ENCODE data around the gene GRIA1. TPM values are rescaled to one million over a fixed set of nuclear protein-coding genes. Genes with fewer than 3 reads are reported as not detected.

Gene GRIA1
- total and polyA plus RNA-seq, 10 of the 15 experiments (the other 5 are each of a cell fraction or from before 2014, with no cell fraction given): 0.04 to 0.18 (median 0.04) TPM; not detected in 7

GRCh38 chr5:153559926-153560325 lies 69.5 kb downstream of the GRIA1 start:
- Histone ChIP-seq H3K79me2 (ENCODE audit: control insufficient read depth, insufficient read depth, low read length) (no peaks in the 10 kb centered on the region), H3K27me3 (replicated peaks in 1 of 2; ENCODE audit: control insufficient read depth in 2 of 2, insufficient read depth in 2 of 2, low read length in 1 of 2) (no peaks in the 10 kb centered on the region), H3K4me1 (ENCODE audit: control insufficient read depth, insufficient read depth, low read length) (no peaks in the 10 kb centered on the region), H3K4me2 (ENCODE audit: control insufficient read depth, insufficient read depth) (no peak overlapping the region), H3K36me3 (ENCODE audit: control insufficient read depth in 2 of 2, insufficient read depth in 2 of 2, low read length in 1 of 2) (no peaks in the 10 kb centered on the region), H3K9ac (ENCODE audit: control insufficient read depth, insufficient read depth, low read length) (no peak overlapping the region), H2AFZ (ENCODE audit: control insufficient read depth, low read depth, low read length) (no peak overlapping the region), H3K27ac (ENCODE audit: control insufficient read depth, insufficient read depth) (no peak overlapping the region), H3K9me3 (replicated peaks; ENCODE audit: control insufficient read depth, insufficient read depth, low read length) (no peaks in the 10 kb centered on the region), H3K4me3 (no peak overlapping the region), H4K20me1 (ENCODE audit: control insufficient read depth, insufficient read depth) (no peaks in the 10 kb centered on the region)
- 38% methylated on average over 1 of the region's 1 CpG for WGBS (ENCODE audit: insufficient coverage, insufficient replicate concordance, low lambda C conversion rate, missing lambda C conversion rate)
- no peak for TF ChIP-seq JUNB (IDR thresholded peaks at IDR 0.05)
- no peak for TF ChIP-seq SIX5 (IDR thresholded peaks at IDR 0.05; ENCODE audit: low read depth, low read length, severe bottlenecking)
- no peak for TF ChIP-seq BCLAF1 (IDR thresholded peaks at IDR 0.05)
- no peak for TF ChIP-seq YBX1 (IDR thresholded peaks at IDR 0.05)
- no peak for TF ChIP-seq NBN (IDR thresholded peaks at IDR 0.05)
- TF ChIP-seq GABPA (IDR thresholded peaks at IDR 0.05; ENCODE audit: low read depth): no peak
- TF ChIP-seq SKIL (IDR thresholded peaks at IDR 0.05; ENCODE audit: low read depth, poor library complexity, severe bottlenecking): no peak
- TF ChIP-seq MYB (IDR thresholded peaks at IDR 0.05; ENCODE audit: borderline replicate concordance, low read depth, low read length): no peak
- TF ChIP-seq FOXK2 (IDR thresholded peaks at IDR 0.05): no peak
- no peak for TF ChIP-seq ZNF207 (IDR thresholded peaks at IDR 0.05; ENCODE audit: borderline replicate concordance)
- TF ChIP-seq IKZF1 (conservative IDR thresholded peaks at IDR 0.05): no peak
- no peak for TF ChIP-seq HDAC2 (IDR thresholded peaks at IDR 0.05)
- no peak for TF ChIP-seq CHD1 (IDR thresholded peaks at IDR 0.05; ENCODE audit: low read depth, low read length)
- CTCF ChIA-PET: no interaction called here
- SMC1A ChIA-PET (ENCODE audit: uncharacterized antibody, unreplicated experiment): interaction anchor here (0.6 to 1.7 kb wide), 3 partner anchors 8 to 13 kb away, joined by 3 to 4 read pairs (median 3); no protein-coding TSS in a partner anchor
- POLR2A ChIA-PET: no interaction called here
- intact Hi-C loops (cut with micrococcal nuclease; ENCODE audit: unreplicated experiment) (no loop called here), in situ Hi-C loops (cut with MboI) (no loop called here)
- RAD21 ChIA-PET (ENCODE audit: unreplicated experiment): no interaction called here
- DNase-seq (ENCODE audit: low read depth, low spot score) (no peak), FAIRE-seq (no peak), ATAC-seq (no peak)
- BruUV-seq (replicated peaks): no TSS peak

Data from GM12878 (cell line).